Measurements from ENCODE around the gene DYNC1H1. TPM values are rescaled to one million over a fixed set of nuclear protein-coding genes. Genes with fewer than 3 reads are reported as not detected.

DYNC1H1 gene
- total and polyA plus RNA-seq, 10 donors = 65.9 to 446 (median 351) TPM

DNA sequence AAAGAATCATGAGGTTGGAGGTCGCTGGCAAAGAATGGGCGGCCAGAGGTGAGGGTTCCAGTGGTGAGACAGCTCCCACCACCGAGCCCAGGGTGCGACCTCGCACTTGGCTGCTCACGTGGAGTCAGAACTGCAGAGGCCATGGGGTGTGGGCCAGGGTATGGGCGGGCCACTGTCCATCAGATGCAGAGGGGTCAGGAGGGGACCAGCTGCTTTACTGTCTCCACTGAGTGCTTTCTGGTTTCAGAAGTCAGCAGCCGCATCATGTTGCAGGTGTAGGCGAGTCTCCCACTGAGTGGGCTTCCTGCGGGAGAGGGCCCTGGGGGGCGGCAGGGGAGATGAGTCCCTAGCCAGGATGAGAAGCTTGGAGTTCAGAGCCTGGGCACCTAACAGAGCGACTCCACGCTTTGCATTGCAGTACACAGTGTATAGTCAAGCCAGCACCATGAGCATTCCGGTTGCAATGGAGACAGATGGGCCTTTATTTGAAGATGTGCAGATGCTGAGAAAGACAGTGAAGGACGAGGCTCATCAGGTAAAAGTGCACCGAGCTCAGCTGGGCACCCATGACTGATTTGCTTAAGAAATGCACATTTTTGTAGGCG is 46.9 kb upstream of the DYNC1H1 start:
- Histone ChIP-seq H3K4me3 (no peak overlapping the region), H3K4me1 (no peaks in the 10 kb centered on the region), H3K27me3 (replicated peaks in 1 of 7) (no peaks in the 10 kb centered on the region), H3K9me3 (no peaks in the 10 kb centered on the region), H3K36me3 (peaks cover 0 to 97% (median 59%) of the 10 kb centered on the region in 6 donors), H3K27ac (no peak overlapping the region)
- WGBS, 5 donors = 73 to 89% (median 84%) methylated on average over 14 to 17 of the region's 17 CpGs
- peak; percentile 45 for DNase-seq
- intact Hi-C loops (cut with DNase I; ENCODE audit: low total_unique reads) = no loop called here
- TF ChIP-seq POLR2A (IDR thresholded peaks at IDR 0.05) = no peak
- TF ChIP-seq, protein P1, sequence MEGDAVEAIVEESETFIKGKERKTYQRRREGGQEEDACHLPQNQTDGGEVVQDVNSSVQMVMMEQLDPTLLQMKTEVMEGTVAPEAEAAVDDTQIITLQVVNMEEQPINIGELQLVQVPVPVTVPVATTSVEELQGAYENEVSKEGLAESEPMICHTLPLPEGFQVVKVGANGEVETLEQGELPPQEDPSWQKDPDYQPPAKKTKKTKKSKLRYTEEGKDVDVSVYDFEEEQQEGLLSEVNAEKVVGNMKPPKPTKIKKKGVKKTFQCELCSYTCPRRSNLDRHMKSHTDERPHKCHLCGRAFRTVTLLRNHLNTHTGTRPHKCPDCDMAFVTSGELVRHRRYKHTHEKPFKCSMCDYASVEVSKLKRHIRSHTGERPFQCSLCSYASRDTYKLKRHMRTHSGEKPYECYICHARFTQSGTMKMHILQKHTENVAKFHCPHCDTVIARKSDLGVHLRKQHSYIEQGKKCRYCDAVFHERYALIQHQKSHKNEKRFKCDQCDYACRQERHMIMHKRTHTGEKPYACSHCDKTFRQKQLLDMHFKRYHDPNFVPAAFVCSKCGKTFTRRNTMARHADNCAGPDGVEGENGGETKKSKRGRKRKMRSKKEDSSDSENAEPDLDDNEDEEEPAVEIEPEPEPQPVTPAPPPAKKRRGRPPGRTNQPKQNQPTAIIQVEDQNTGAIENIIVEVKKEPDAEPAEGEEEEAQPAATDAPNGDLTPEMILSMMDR (IDR thresholded peaks at IDR 0.05 in 8 of 11, conservative IDR thresholded peaks at IDR 0.05 in 3 of 11) = no peak
- peak in 2 of 3 donors; percentile 36 to 62 for TF ChIP-seq POLR2AphosphoS5 (IDR thresholded peaks at IDR 0.05)

DNA sequence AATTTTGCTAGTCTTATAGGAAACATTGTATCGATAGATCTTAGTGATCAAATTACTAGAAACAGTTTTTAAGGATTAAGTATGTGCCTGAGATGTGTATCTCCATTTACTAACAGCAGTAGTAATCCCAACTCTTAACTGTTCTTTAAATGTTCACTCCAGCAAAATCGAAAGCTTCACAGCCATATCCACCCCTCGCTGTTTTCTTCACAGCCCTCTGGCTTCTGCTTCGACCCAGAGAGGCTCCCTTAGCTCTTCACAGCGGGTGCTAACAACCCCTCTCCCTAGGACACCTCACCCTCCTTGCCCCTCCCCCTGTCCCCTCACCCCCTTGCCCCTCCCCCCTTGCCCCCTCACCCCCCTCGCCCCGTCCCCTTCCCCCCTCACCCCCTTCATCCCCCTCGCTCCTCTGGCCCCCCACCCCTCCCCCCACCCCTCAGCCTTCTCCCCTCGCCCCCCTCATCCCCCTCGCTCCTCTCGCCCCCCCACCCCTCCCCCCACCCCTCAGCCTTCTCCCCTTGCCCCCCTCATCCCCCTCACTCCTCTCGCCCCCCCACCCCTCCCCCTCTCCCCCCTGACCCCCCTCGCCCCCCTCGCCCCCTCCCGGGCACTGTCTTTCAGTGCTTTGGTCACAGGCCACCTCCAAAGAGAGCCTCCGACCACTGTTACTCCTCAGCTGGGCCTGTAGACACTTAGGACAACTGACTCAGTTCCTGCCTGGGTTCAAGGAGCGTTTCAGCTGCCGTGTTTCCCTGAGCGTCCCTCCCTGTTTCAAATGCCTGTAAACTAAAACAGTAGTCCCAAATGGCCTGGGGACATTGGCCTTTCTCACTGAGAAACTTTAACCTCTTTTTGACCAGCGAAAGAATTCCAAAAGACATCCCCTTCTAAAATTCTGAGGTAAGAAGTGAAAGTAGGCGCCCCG is 46.0 kb upstream of the DYNC1H1 start:
- DNase-seq = no peak

DNA sequence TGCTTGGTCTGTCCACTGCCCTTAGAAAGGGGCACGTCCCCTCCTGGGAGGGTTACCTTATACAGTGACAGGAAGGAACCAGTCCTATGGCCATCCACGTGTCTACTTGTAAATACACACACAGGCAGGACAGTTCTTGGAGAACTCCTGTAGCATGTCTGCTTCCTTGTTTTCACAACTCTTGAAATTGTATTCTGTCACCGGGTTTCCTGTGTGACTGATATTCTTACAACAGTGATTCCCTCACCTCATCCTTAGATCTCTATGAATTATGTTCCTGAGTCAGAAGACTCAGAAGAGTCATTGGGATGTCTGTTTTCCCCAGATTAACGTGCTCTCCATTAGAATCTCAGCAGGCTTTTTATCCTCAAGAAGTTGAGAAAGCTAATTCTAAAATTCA is 44.1 kb upstream of the DYNC1H1 start:
- intact Hi-C loops (cut with DNase I; ENCODE audit: low total_unique reads) = no loop called here
- Histone ChIP-seq H3K4me1 (no peaks in the 10 kb centered on the region), H3K36me3 (peaks cover 2 to 97% (median 50%) of the 10 kb centered on the region in 6 donors), H3K9me3 (no peaks in the 10 kb centered on the region), H3K27me3 (replicated peaks in 1 of 7) (no peaks in the 10 kb centered on the region), H3K27ac (no peak overlapping the region), H3K4me3 (no peak overlapping the region)
- no peak for DNase-seq
- 74 to 87% (median 80%) methylated on average over 4 of the region's 4 CpGs for WGBS, 5 donors
- peak in 1 of 3 donors; percentile 4 for TF ChIP-seq POLR2AphosphoS5 (IDR thresholded peaks at IDR 0.05)
- TF ChIP-seq, protein P1 (IDR thresholded peaks at IDR 0.05 in 8 of 11, conservative IDR thresholded peaks at IDR 0.05 in 3 of 11) = no peak

More for the DNA sequence above, 46.0 kb upstream of the DYNC1H1 start:
- TF ChIP-seq, protein P1 (IDR thresholded peaks at IDR 0.05 in 8 of 11, conservative IDR thresholded peaks at IDR 0.05 in 3 of 11) = no peak
- TF ChIP-seq POLR2AphosphoS5 (IDR thresholded peaks at IDR 0.05) (no peak), POLR2A (IDR thresholded peaks at IDR 0.05) (no peak)
- intact Hi-C loops (cut with DNase I; ENCODE audit: low total_unique reads) = no loop called here
- Histone ChIP-seq H3K4me1 (no peaks in the 10 kb centered on the region), H3K27me3 (replicated peaks in 1 of 7) (no peaks in the 10 kb centered on the region), H3K27ac (no peak overlapping the region), H3K4me3 (no peak overlapping the region), H3K9me3 (no peaks in the 10 kb centered on the region), H3K36me3 (peaks cover 0 to 97% (median 56%) of the 10 kb centered on the region in 6 donors)
- WGBS, 5 donors = 77 to 90% (median 85%) methylated on average over 11 to 19 of the region's 22 CpGs

DNA sequence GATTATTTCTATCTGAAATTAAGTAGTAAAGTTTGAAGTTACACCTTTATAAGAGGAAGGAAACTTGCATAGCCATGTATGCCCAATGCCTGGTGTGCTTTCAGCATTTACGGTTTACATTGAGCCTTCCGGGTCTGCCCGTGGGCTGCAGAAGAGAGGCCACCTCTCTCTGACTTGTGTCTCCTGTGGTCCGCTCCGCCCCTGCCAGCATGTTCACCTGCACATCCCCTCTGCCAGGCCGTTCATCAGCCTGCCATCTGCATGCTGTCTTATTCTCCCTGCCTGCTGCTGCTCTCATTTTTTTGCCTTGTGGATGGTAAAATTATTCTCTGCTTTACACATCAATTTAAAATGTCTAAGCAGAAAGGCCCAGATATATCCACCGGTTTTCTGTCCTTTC is 41.5 kb upstream of the DYNC1H1 start:
- H3K27me3 ChIP-seq (replicated peaks in 1 of 7) = no peaks in the 10 kb centered on the region
- no peak overlapping the region for H3K4me3 ChIP-seq
- H3K9me3 ChIP-seq = no peaks in the 10 kb centered on the region
- H3K27ac ChIP-seq = no peak overlapping the region
- peaks cover 0 to 7% (median 0%) of the 10 kb centered on the region in 6 donors for H3K4me1 ChIP-seq
- intact Hi-C loops (cut with DNase I; ENCODE audit: low total_unique reads) = no loop called here
- peaks cover 2 to 94% (median 47%) of the 10 kb centered on the region in 6 donors for H3K36me3 ChIP-seq
- peak in 2 of 3 donors; percentile 26 to 44 for TF ChIP-seq POLR2AphosphoS5 (IDR thresholded peaks at IDR 0.05)
- TF ChIP-seq, protein P1 (IDR thresholded peaks at IDR 0.05 in 8 of 11, conservative IDR thresholded peaks at IDR 0.05 in 3 of 11) = no peak
- WGBS, 5 donors = 89 to 96% (median 93%) methylated on average over 7 of the region's 7 CpGs
- peak; percentile 65 for DNase-seq

Data from spleen (tissue), 11 donors.